ENCODE results near the gene MAS1. TPM values are rescaled to one million over a fixed set of nuclear protein-coding genes. Genes with fewer than 3 reads are reported as not detected.

Gene MAS1
- polyA plus RNA-seq, 1 donor (not counting 4 experiments of a cell fraction or from before 2014, with no cell fraction given): not detected

DNA sequence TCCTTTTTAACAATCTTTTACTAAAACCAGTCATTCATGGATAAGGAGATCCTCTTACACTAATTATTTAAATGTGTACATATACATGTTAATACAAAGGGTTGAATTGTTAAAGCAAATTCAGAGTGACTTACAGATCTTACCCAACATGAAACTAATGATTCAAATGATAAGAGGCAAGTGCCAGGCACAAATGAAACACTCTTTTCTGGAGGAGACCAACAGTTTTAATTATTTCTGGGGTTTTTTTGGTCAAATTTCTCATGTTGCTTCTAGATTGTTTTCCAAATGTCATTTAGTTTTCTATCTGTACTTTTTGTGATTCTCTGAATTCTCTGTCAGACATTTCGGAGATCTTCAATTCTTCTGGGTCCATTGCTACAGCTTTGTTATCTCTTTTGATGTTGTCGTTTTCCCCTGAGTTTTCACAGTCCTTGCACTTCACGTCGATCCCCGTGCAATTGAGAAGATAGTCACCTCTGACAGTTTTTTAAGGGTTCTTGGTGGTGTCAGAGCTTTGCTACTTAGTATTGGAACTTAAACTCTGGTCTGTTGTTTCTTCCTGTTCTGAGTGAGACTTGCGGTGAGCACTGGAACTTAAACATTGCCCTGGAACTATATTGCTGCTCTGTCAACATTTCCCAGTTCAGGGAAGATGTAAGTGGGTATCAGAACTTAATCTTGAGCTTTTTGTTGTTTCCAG, 23.2 kb downstream of the MAS1 start:
- Histone ChIP-seq H3K9ac (ENCODE audit: control insufficient read depth, extremely low read depth, insufficient read depth, low read length) (no peak overlapping the region), H3K27ac (ENCODE audit: control insufficient read depth, insufficient read depth, low read length) (no peak overlapping the region), H3K4me2 (ENCODE audit: control insufficient read depth, extremely low read depth, insufficient read depth, low read depth, low read length) (no peak overlapping the region), H2AFZ (ENCODE audit: control insufficient read depth, low read length) (no peak overlapping the region), H4K20me1 (ENCODE audit: control insufficient read depth, extremely low read depth, insufficient read depth, low read length) (no peaks in the 10 kb centered on the region), H3K4me3 (ENCODE audit: control insufficient read depth in 2 of 3, extremely low read depth in 1 of 3, insufficient read depth in 2 of 3, low read depth in 1 of 3, low read length in 3 of 3) (no peak overlapping the region), H3K4me1 (ENCODE audit: control insufficient read depth, extremely low read depth, insufficient read depth, low read length) (peaks cover 15% of the 10 kb centered on the region), H3K9me1 (ENCODE audit: control insufficient read depth, extremely low read depth, insufficient read depth, low read length) (no peaks in the 10 kb centered on the region), H3K9me3 (ENCODE audit: control insufficient read depth, low read depth, low read length) (no peaks in the 10 kb centered on the region), H3K27me3 (ENCODE audit: control insufficient read depth, extremely low read depth, insufficient read depth, low read length) (peaks cover 16% of the 10 kb centered on the region), H3K36me3 (ENCODE audit: control insufficient read depth in 2 of 2, extremely low read depth in 1 of 2, insufficient read depth in 2 of 2, low read length in 2 of 2) (no peaks in the 10 kb centered on the region), H3K79me2 (ENCODE audit: control insufficient read depth, insufficient read depth, low read length) (no peaks in the 10 kb centered on the region)
- FAIRE-seq (no peak), DNase-seq (ENCODE audit: low read depth, low spot score) (no peak)
- dilution Hi-C loops (cut with MboI; ENCODE audit: extremely low pct_ligation_motif_present, low sequenced_read_pairs): no loop called here
- TF ChIP-seq EZH2 (IDR thresholded peaks at IDR 0.05; ENCODE audit: low read length): no peak
- TF ChIP-seq, protein P1, sequence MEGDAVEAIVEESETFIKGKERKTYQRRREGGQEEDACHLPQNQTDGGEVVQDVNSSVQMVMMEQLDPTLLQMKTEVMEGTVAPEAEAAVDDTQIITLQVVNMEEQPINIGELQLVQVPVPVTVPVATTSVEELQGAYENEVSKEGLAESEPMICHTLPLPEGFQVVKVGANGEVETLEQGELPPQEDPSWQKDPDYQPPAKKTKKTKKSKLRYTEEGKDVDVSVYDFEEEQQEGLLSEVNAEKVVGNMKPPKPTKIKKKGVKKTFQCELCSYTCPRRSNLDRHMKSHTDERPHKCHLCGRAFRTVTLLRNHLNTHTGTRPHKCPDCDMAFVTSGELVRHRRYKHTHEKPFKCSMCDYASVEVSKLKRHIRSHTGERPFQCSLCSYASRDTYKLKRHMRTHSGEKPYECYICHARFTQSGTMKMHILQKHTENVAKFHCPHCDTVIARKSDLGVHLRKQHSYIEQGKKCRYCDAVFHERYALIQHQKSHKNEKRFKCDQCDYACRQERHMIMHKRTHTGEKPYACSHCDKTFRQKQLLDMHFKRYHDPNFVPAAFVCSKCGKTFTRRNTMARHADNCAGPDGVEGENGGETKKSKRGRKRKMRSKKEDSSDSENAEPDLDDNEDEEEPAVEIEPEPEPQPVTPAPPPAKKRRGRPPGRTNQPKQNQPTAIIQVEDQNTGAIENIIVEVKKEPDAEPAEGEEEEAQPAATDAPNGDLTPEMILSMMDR (optimal IDR thresholded peaks at IDR 0.05 in 1 of 3, IDR thresholded peaks at IDR 0.05 in 1 of 3, conservative IDR thresholded peaks at IDR 0.05 in 1 of 3; ENCODE audit: extremely low read depth in 1 of 3, insufficient read depth in 2 of 3, low read length in 3 of 3): no peak

DNA sequence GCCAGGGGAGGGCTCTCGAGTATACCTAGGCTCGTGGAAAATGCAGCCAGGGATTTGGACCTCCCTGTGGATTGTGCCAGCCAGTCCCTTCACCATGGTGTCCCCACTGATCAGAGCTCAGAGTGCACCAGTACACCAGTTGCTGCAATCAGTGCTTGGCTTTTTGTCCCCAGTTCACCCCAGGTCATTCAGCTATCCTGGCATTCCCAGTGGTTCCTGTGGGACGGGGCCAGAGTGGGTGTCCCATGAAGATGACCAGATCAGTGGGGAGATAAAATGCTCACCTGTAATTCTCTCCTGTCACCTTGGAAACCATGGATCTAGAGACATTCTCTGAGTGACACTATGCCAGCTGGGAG, 23.8 kb downstream of the MAS1 start:
- Histone ChIP-seq H3K4me3 (ENCODE audit: control insufficient read depth in 2 of 3, extremely low read depth in 1 of 3, insufficient read depth in 2 of 3, low read depth in 1 of 3, low read length in 3 of 3) (no peak overlapping the region), H2AFZ (ENCODE audit: control insufficient read depth, low read length) (no peak overlapping the region), H3K4me2 (ENCODE audit: control insufficient read depth, extremely low read depth, insufficient read depth, low read depth, low read length) (no peak overlapping the region), H3K9me1 (ENCODE audit: control insufficient read depth, extremely low read depth, insufficient read depth, low read length) (no peaks in the 10 kb centered on the region), H3K79me2 (ENCODE audit: control insufficient read depth, insufficient read depth, low read length) (no peaks in the 10 kb centered on the region), H3K9ac (ENCODE audit: control insufficient read depth, extremely low read depth, insufficient read depth, low read length) (no peak overlapping the region), H3K4me1 (ENCODE audit: control insufficient read depth, extremely low read depth, insufficient read depth, low read length) (peaks cover 20% of the 10 kb centered on the region), H3K27ac (ENCODE audit: control insufficient read depth, insufficient read depth, low read length) (no peak overlapping the region), H4K20me1 (ENCODE audit: control insufficient read depth, extremely low read depth, insufficient read depth, low read length) (no peaks in the 10 kb centered on the region), H3K9me3 (ENCODE audit: control insufficient read depth, low read depth, low read length) (no peaks in the 10 kb centered on the region), H3K27me3 (ENCODE audit: control insufficient read depth, extremely low read depth, insufficient read depth, low read length) (peaks cover 10% of the 10 kb centered on the region), H3K36me3 (ENCODE audit: control insufficient read depth in 2 of 2, extremely low read depth in 1 of 2, insufficient read depth in 2 of 2, low read length in 2 of 2) (no peaks in the 10 kb centered on the region)
- dilution Hi-C loops (cut with MboI; ENCODE audit: extremely low pct_ligation_motif_present, low sequenced_read_pairs): no loop called here
- no peak for FAIRE-seq
- TF ChIP-seq EZH2 (IDR thresholded peaks at IDR 0.05; ENCODE audit: low read length): no peak
- TF ChIP-seq, protein P1 (optimal IDR thresholded peaks at IDR 0.05 in 1 of 3, IDR thresholded peaks at IDR 0.05 in 1 of 3, conservative IDR thresholded peaks at IDR 0.05 in 1 of 3; ENCODE audit: extremely low read depth in 1 of 3, insufficient read depth in 2 of 3, low read length in 3 of 3): no peak
- DNase-seq (ENCODE audit: low read depth, low spot score): no peak
